NCI-H748 (cell line): Measurements from ENCODE around the gene TMED1.
"Not testable (repeated sequence)": the region's sequence is repeated elsewhere in the genome, so short reads cannot be mapped to it uniquely, and the experiment has no call there.

Source experiments
- DNase-seq: peaks from one replicate; lab custom pipeline; 2025; ENCODE audit not compliant: unreplicated experiment; lab: John Stamatoyannopoulos, UW

The TMED1 gene

GRCh38 chr19:10835754-10836478 lies at the start of gene TMED1:
Gene TMED1, minus strand, starts transcription at chr19:10836212. Its CDS starts 21 bp downstream, at chr19:10836191.
- DNase-seq: peak; percentile 95

- no peak for DNase-seq
Observed at GRCh38 chr19:10885201-10886169, 49.5 kb upstream of the TMED1 start.

GRCh38 chr19:10884274-10884673 lies 48.3 kb upstream of the TMED1 start:
- DNase-seq: no peak

- DNase-seq: no peak
Observed at GRCh38 chr19:10882108-10882457, 46.1 kb upstream of the TMED1 start.

GRCh38 chr19:10881403-10882107 lies 45.5 kb upstream of the TMED1 start:
- no peak for DNase-seq

- DNase-seq: no peak
Observed at GRCh38 chr19:10878253-10878652, 42.2 kb upstream of the TMED1 start.

- DNase-seq: not testable (repeated sequence)
Observed at GRCh38 chr19:10877608-10878007, 41.6 kb upstream of the TMED1 start.

- DNase-seq: no peak
Observed at GRCh38 chr19:10876459-10877240, 40.6 kb upstream of the TMED1 start.

- DNase-seq: no peak
Observed at GRCh38 chr19:10874024-10874423, 38.0 kb upstream of the TMED1 start.

GRCh38 chr19:10872546-10873107 lies 36.6 kb upstream of the TMED1 start:
- no peak for DNase-seq

- DNase-seq: peak; percentile 43
Observed at GRCh38 chr19:10871711-10872545, 35.9 kb upstream of the TMED1 start.

- DNase-seq: peak; percentile 95
Observed at GRCh38 chr19:10870955-10871603, 35.1 kb upstream of the TMED1 start, which contains the start of gene CARM1. Gene CARM1, plus strand, starts transcription at chr19:10871553. Its CDS starts 150 bp downstream, at chr19:10871703.

GRCh38 chr19:10870501-10870954 lies 34.5 kb upstream of the TMED1 start:
- DNase-seq: no peak

GRCh38 chr19:10869872-10870311 lies 33.9 kb upstream of the TMED1 start:
- DNase-seq: not testable (repeated sequence)

GRCh38 chr19:10868872-10869547 lies 33.0 kb upstream of the TMED1 start:
- no peak for DNase-seq

- DNase-seq: no peak
Observed at GRCh38 chr19:10866495-10866894, 30.5 kb upstream of the TMED1 start.

- DNase-seq: peak; percentile 56
Observed at GRCh38 chr19:10864538-10864899, 28.5 kb upstream of the TMED1 start.

GRCh38 chr19:10863107-10863717 lies 27.2 kb upstream of the TMED1 start:
- no peak for DNase-seq
